ENCODE measurements around the gene TBKBP1. TPM values are rescaled to one million over a fixed set of nuclear protein-coding genes. Genes with fewer than 3 reads are reported as not detected.
A peak's percentile ranks its signal among the peaks of the same experiment; 100 is the strongest.

TBKBP1 gene
- total and polyA plus RNA-seq, 8 donors = 10.6 to 33.9 (median 25.9) TPM

DNA sequence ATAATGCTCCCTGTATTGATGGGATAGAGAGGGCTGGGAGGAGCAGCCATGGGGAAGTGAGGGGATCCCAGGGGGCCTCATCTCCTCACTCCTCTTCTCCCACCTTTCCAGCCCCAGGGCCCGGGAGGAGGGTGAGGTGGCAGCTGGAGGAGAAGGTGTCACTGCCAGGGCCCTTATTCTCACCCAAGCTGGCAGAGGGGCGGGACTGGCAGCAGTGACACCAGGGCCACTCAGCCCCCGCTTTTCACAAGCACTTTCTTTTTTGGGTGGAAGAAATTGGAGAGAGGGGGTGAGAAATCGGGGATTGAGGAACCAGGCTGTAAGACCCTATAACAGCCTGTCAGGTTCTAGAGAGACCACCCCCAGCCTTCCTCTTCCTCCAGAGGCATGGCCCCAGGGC, 36.7 kb downstream of the TBKBP1 start:
- DNase-seq = no peak
- Histone ChIP-seq H3K4me1 (peaks cover 7 to 13% of the 10 kb centered on the region in 2 donors), H3K36me3 (no peaks in the 10 kb centered on the region), H3K27ac (no peak overlapping the region), H3K27me3 (peaks cover 39 to 66% of the 10 kb centered on the region in 2 donors), H3K4me3 (no peak overlapping the region), H3K9me3 (no peaks in the 10 kb centered on the region)
- TF ChIP-seq, protein P1, sequence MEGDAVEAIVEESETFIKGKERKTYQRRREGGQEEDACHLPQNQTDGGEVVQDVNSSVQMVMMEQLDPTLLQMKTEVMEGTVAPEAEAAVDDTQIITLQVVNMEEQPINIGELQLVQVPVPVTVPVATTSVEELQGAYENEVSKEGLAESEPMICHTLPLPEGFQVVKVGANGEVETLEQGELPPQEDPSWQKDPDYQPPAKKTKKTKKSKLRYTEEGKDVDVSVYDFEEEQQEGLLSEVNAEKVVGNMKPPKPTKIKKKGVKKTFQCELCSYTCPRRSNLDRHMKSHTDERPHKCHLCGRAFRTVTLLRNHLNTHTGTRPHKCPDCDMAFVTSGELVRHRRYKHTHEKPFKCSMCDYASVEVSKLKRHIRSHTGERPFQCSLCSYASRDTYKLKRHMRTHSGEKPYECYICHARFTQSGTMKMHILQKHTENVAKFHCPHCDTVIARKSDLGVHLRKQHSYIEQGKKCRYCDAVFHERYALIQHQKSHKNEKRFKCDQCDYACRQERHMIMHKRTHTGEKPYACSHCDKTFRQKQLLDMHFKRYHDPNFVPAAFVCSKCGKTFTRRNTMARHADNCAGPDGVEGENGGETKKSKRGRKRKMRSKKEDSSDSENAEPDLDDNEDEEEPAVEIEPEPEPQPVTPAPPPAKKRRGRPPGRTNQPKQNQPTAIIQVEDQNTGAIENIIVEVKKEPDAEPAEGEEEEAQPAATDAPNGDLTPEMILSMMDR (IDR thresholded peaks at IDR 0.05) = no peak
- ATAC-seq = no peak
- intact Hi-C loops (cut with DNase I) = no loop called here

DNA sequence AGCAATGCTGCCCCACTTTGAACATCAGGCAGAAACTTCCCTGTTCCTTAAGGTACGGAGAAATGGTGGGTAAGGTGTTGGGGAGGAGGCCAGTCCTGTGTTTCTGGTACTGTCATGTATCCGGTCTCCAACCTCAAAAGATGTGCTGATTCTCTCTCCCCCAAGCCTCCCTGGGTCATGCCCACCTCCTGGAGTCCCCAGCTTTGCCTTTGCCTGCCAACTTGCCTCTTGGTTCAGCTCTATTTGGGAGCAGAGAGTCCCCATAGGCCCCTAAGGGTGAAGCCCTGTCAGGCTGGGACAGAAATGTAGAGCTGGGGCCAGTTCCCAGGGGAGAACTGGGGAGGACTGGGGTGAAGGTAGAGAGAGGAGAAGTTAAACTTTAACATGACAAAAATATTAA, 37.4 kb downstream of the TBKBP1 start:
- Histone ChIP-seq H3K4me3 (no peak overlapping the region), H3K9me3 (no peaks in the 10 kb centered on the region), H3K4me1 (peaks cover 7 to 13% of the 10 kb centered on the region in 2 donors), H3K36me3 (no peaks in the 10 kb centered on the region), H3K27ac (no peak overlapping the region), H3K27me3 (peaks cover 39 to 66% of the 10 kb centered on the region in 2 donors)
- ATAC-seq = no peak
- TF ChIP-seq, protein P1 (IDR thresholded peaks at IDR 0.05) = no peak
- intact Hi-C loops (cut with DNase I) = no loop called here
- peak in 1 of 4 donors; percentile 13 for DNase-seq

DNA sequence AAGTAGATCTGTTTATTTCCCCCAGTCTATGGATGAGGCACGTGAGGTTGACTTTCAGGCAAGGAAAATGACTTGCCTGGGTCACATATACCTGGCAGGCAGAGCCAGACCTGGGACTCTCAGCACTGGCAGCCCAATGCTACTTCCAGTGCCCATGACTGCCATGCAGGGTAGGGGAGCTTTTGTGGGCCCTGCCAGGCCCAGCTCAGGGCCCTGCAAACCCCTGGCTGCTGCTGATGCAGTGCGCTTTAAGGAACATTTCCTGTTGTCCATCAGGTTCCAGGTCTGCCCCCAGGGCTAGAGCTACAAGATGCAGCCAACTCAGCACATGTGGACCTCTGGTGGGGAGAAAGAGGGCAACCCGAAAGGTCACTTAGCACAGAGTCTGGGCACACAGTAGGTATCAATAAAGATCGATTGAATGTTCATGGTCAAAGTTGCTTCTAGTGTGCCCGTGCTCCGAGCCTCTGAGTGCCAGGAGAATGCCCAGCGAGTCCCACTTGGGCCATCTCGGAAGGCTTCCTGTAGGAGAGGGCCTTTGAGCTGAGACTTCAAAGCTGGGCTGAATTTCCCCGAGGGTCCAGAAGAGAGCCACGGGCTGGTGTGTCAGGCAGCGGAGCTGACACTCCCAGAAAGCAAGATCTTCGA, 38.6 kb downstream of the TBKBP1 start:
- TF ChIP-seq, protein P1 (IDR thresholded peaks at IDR 0.05) = no peak
- Histone ChIP-seq H3K27me3 (peaks cover 39 to 72% of the 10 kb centered on the region in 2 donors), H3K4me3 (no peak overlapping the region), H3K9me3 (no peaks in the 10 kb centered on the region), H3K4me1 (peaks cover 7 to 13% of the 10 kb centered on the region in 2 donors), H3K36me3 (no peaks in the 10 kb centered on the region), H3K27ac (no peak overlapping the region)
- DNase-seq = peak in 1 of 4 donors; percentile 11
- intact Hi-C loops (cut with DNase I) = no loop called here
- no peak for ATAC-seq

DNA sequence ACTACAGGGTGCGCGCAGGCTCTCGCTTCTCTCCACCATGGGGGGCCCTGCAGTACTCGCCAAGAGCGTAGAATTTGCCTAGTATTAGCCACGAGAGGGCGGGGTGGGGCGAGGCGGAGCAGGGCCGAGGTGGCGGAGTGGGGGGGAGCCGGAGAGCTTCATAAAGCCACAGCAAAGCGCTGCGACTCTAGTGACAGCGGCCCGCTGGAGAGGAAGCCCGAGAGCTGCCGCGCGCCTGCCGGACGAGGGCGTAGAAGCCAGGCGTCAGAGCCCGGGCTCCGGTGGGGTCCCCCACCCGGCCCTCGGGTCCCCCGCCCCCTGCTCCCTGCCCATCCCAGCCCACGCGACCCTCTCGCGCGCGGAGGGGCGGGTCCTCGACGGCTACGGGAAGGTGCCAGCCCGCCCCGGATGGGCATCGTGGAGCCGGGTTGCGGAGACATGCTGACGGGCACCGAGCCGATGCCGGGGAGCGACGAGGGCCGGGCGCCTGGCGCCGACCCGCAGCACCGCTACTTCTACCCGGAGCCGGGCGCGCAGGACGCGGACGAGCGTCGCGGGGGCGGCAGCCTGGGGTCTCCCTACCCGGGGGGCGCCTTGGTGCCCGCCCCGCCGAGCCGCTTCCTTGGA, 39.2 kb downstream of the TBKBP1 start, which contains the start of gene TBX21:
Gene TBX21 (plus strand): TSS at position 190 of the 627 bp plus-strand sequence. CDS start 219 bp downstream, at position 409.
- TF ChIP-seq, protein P1 (IDR thresholded peaks at IDR 0.05) = no peak
- H3K27ac ChIP-seq = peak within 1 kb of the TSS in 1 of 2 donors; percentile 33
- H3K27me3 ChIP-seq = peaks cover 39 to 72% of the 10 kb centered on the region in 2 donors
- ATAC-seq = peak; percentile 86
- no peaks in the 10 kb centered on the region for H3K36me3 ChIP-seq
- intact Hi-C loops (cut with DNase I) = no loop called here
- H3K4me1 ChIP-seq = peaks cover 7 to 13% of the 10 kb centered on the region in 2 donors
- DNase-seq = peak; percentile 22 to 87 (median 60)
- peak within 1 kb of the TSS; percentile 9 to 39 for H3K4me3 ChIP-seq
- H3K9me3 ChIP-seq = no peaks in the 10 kb centered on the region

DNA sequence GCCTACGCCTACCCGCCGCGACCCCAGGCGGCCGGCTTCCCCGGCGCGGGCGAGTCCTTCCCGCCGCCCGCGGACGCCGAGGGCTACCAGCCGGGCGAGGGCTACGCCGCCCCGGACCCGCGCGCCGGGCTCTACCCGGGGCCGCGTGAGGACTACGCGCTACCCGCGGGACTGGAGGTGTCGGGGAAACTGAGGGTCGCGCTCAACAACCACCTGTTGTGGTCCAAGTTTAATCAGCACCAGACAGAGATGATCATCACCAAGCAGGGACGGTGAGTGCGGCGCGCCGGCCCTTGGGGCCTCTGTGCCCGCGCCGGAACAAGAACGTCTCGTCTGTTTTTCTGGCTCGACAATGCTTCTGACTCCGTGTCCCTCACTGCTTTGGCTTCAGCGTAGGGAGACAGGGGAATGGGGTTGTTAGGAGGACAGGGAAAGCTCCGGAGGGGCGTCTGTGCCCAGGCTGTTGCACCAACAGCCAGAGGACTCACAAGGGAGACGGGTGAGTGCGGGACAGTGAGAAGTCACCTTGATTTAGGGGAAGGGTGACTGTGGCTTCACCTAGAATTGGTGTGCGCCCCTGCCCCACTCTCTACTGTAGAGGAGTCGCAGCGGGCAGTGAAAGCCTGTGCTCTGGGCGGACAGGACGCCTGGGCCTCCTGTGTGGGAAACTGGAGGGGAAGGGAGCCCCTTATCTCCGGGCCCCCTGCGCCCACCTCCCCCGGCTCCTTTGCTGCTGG, 39.9 kb downstream of the TBKBP1 start:
- TF ChIP-seq, protein P1 (IDR thresholded peaks at IDR 0.05) = no peak
- Histone ChIP-seq H3K36me3 (no peaks in the 10 kb centered on the region), H3K9me3 (no peaks in the 10 kb centered on the region), H3K27me3 (peaks cover 39 to 72% of the 10 kb centered on the region in 2 donors), H3K4me1 (peaks cover 7 to 13% of the 10 kb centered on the region in 2 donors), H3K27ac (peak overlapping the region in 1 of 2 donors; percentile 33), H3K4me3 (peak overlapping the region; percentile 9 to 39)
- intact Hi-C loops (cut with DNase I) = no loop called here
- ATAC-seq (peak; percentile 16), DNase-seq (peak in 1 of 4 donors; percentile 24)
